H1 (cell line): ENCODE results near the gene TUBB2B. TPM values are rescaled to one million over a fixed set of nuclear protein-coding genes. Genes with fewer than 3 reads are reported as not detected.

Experiments
- CTCF ChIA-PET: fragments of 300-600 bp; sonication (Branson Sonifier 250); formaldehyde crosslinking; loops from one replicate; lab custom pipeline; 2021; ENCODE audit not compliant: partially characterized antibody; lab: Charles Lee
- POLR2A ChIA-PET: fragments of 300-600 bp; sonication (Branson Sonifier 250); formaldehyde crosslinking; loops from one replicate; lab custom pipeline; 2021; ENCODE audit warnings: inconsistent platforms; ENCODE audit not compliant: partially characterized antibody; lab: Charles Lee
- DNase-seq, 2 experiments: peaks; one replicate each; pipeline versions ENCODE4 v3.0.0 to v3.0.0-alpha.2; 2010 to 2022; ENCODE audit warnings: low spot score in 2 of 2, low read depth in 1 of 2, mixed read lengths in 1 of 2
- FAIRE-seq: peaks from 2 replicates; lab custom pipeline; 2011; peaks lifted over from hg19 to GRCh38; lab: Jason Lieb, UNC
- H2AFZ ChIP-seq: 2 replicates; pipeline ENCODE4 v1.8.1; 2012; ENCODE audit warnings: low read length, inconsistent platforms
- H2AK5ac ChIP-seq: 2 replicates; pipeline ENCODE4 v1.6.1; 2013; ENCODE audit warnings: low read depth, low read length
- H2BK120ac ChIP-seq: replicated peaks from 2 replicates; pipeline ENCODE3; 2013; ENCODE audit warnings: low read depth, low read length, inconsistent platforms
- H2BK12ac ChIP-seq: 2 replicates; pipeline ENCODE4 v1.6.1; 2013; ENCODE audit warnings: low read depth, low read length
- H2BK15ac ChIP-seq: 2 replicates; pipeline ENCODE4 v1.6.1; 2013; ENCODE audit warnings: low read length
- H2BK20ac ChIP-seq: 2 replicates; pipeline ENCODE4 v1.6.1; 2013; ENCODE audit warnings: low read length
- H2BK5ac ChIP-seq: 2 replicates; pipeline ENCODE4 v1.6.1; 2013; ENCODE audit warnings: low read depth, low read length
- H3K14ac ChIP-seq: 2 replicates; pipeline ENCODE4 v1.6.1; 2013; ENCODE audit warnings: inconsistent platforms; ENCODE audit not compliant: insufficient read length
- H3K18ac ChIP-seq: 2 replicates; pipeline ENCODE4 v1.6.1; 2013; ENCODE audit warnings: low read length; ENCODE audit errors: extremely low read depth
- H3K23ac ChIP-seq: 2 replicates; pipeline ENCODE4 v1.6.1; 2013; ENCODE audit warnings: inconsistent platforms; ENCODE audit not compliant: insufficient read length
- H3K23me2 ChIP-seq: 2 replicates; pipeline ENCODE4 v1.6.1; 2013; ENCODE audit warnings: low read depth, low read length
- H3K27ac ChIP-seq: 2 replicates; pipeline ENCODE4 v1.6.1; 2011; ENCODE audit warnings: low read depth, low read length, inconsistent platforms
- H3K27me3 ChIP-seq, 4 experiments: replicated peaks in 1 of 4; 1 replicate in 1 of 4; 2 replicates in 3 of 4; pipeline versions ENCODE4 v1.6.1 to v1.8.1; 2011 to 2013; ENCODE audit warnings: low read length in 3 of 4, mild to moderate bottlenecking in 3 of 4, inconsistent platforms in 2 of 4, mixed read lengths in 2 of 4, moderate library complexity in 1 of 4; ENCODE audit not compliant: control insufficient read depth in 3 of 4, insufficient read depth in 3 of 4; ENCODE audit errors: extremely low read depth in 1 of 4
- H3K36me3 ChIP-seq, 4 experiments: 2 replicates each; pipeline versions ENCODE4 v1.6.1 to v1.8.1; 2011 to 2013; ENCODE audit warnings: mild to moderate bottlenecking in 4 of 4, low read length in 3 of 4, moderate library complexity in 2 of 4, control low read depth in 1 of 4, inconsistent platforms in 1 of 4; ENCODE audit not compliant: insufficient read depth in 4 of 4, control insufficient read depth in 2 of 4
- H3K4ac ChIP-seq: replicated peaks from 2 replicates; pipeline ENCODE3; 2013; ENCODE audit warnings: low read length, low read depth, mixed read lengths, inconsistent platforms; ENCODE audit not compliant: insufficient read length
- H3K4me1 ChIP-seq, 4 experiments: replicated peaks in 1 of 4; 1 replicate in 1 of 4; 2 replicates in 3 of 4; pipeline versions ENCODE4 v1.6.1 to v1.8.1; 2011 to 2013; ENCODE audit warnings: low read length in 3 of 4, inconsistent platforms in 2 of 4, mixed read lengths in 1 of 4; ENCODE audit not compliant: insufficient read depth in 4 of 4, control insufficient read depth in 3 of 4
- H3K4me2 ChIP-seq, 2 experiments: 2 replicates each; pipeline versions ENCODE4 v1.6.1 to v1.8.1; 2011 to 2013; ENCODE audit warnings: low read depth in 2 of 2, low read length in 2 of 2, control low read depth in 1 of 2, inconsistent platforms in 1 of 2, mild to moderate bottlenecking in 1 of 2; ENCODE audit not compliant: insufficient read depth in 1 of 2
- H3K4me3 ChIP-seq, 4 experiments: fragments of 200-600, 300-600 bp in 1 of 4; sonication (generic), shearing (Covaris generic), sonication (Bioruptor Twin) in 1 of 4; 2 replicates each; pipeline versions ENCODE4 v1.5.1 to v1.8.1; 2011 to 2016; ENCODE audit warnings: low read length in 4 of 4, low read depth in 3 of 4, control low read depth in 2 of 4, inconsistent platforms in 2 of 4, mild to moderate bottlenecking in 2 of 4, mixed read lengths in 1 of 4, moderate library complexity in 1 of 4; ENCODE audit not compliant: insufficient read depth in 2 of 4; ENCODE audit errors: extremely low read depth in 1 of 4
- H3K56ac ChIP-seq: replicated peaks from 2 replicates; pipeline ENCODE3; 2013; ENCODE audit warnings: low read depth, mild to moderate bottlenecking, mixed read lengths, low read length, inconsistent platforms; ENCODE audit not compliant: insufficient read length
- H3K79me1 ChIP-seq: 2 replicates; pipeline ENCODE4 v1.6.1; 2013; ENCODE audit warnings: low read depth, low read length, control low read depth
- H3K79me2 ChIP-seq, 2 experiments: 2 replicates each; pipeline versions ENCODE4 v1.6.1 to v1.8.1; 2012 to 2013; ENCODE audit warnings: low read length in 2 of 2, mild to moderate bottlenecking in 2 of 2, inconsistent platforms in 1 of 2; ENCODE audit not compliant: insufficient read depth in 2 of 2, control insufficient read depth in 1 of 2
- H3K9ac ChIP-seq, 4 experiments: replicated peaks in 1 of 4; 1 replicate in 1 of 4; 2 replicates in 3 of 4; pipeline versions ENCODE4 v1.6.1 to v1.8.1; 2011 to 2013; ENCODE audit warnings: low read depth in 3 of 4, low read length in 3 of 4, control low read depth in 2 of 4, mild to moderate bottlenecking in 2 of 4, moderate library complexity in 2 of 4, inconsistent platforms in 1 of 4; ENCODE audit errors: extremely low read depth in 1 of 4
- H3K9me3 ChIP-seq, 2 experiments: 2 replicates each; pipeline versions ENCODE4 v1.6.1 to v1.8.1; 2012 to 2013; ENCODE audit warnings: mild to moderate bottlenecking in 2 of 2, moderate library complexity in 2 of 2, control low read depth in 1 of 2, inconsistent platforms in 1 of 2, low read depth in 1 of 2, low read length in 1 of 2, mixed read lengths in 1 of 2; ENCODE audit not compliant: insufficient read depth in 2 of 2
- H4K20me1 ChIP-seq, 2 experiments: replicated peaks in 1 of 2; 2 replicates each; pipeline versions ENCODE3 to v1.8.1; 2011 to 2013; ENCODE audit warnings: inconsistent platforms in 2 of 2, low read length in 2 of 2, mild to moderate bottlenecking in 1 of 2; ENCODE audit not compliant: insufficient read depth in 2 of 2, control insufficient read depth in 1 of 2
- H4K5ac ChIP-seq: 2 replicates; pipeline ENCODE4 v1.6.1; 2013; ENCODE audit warnings: low read length, low read depth, mixed read lengths, inconsistent platforms; ENCODE audit not compliant: insufficient read length
- H4K8ac ChIP-seq: 2 replicates; pipeline ENCODE4 v1.8.0; 2013; ENCODE audit warnings: mild to moderate bottlenecking, moderate library complexity, low read length, inconsistent platforms; ENCODE audit not compliant: insufficient read depth; ENCODE audit errors: extremely low read depth
- H4K91ac ChIP-seq: replicated peaks from 2 replicates; pipeline ENCODE3; 2013; ENCODE audit warnings: low read length, mixed read lengths, inconsistent platforms; ENCODE audit not compliant: insufficient read length
- BCL11A ChIP-seq, 2 experiments: IDR thresholded peaks; one replicate each; pipeline ENCODE4 v1.6.1; 2011; ENCODE audit warnings: low read depth in 2 of 2, low read length in 2 of 2, mild to moderate bottlenecking in 2 of 2
- EP300 ChIP-seq, 2 experiments: IDR thresholded peaks; 1 replicate in 1 of 2; 2 replicates in 1 of 2; pipeline ENCODE4 v1.6.1; 2011 to 2012; ENCODE audit warnings: low read depth in 2 of 2, low read length in 2 of 2, mild to moderate bottlenecking in 2 of 2, borderline replicate concordance in 1 of 2, inconsistent platforms in 1 of 2, moderate library complexity in 1 of 2
- KDM4A ChIP-seq: IDR thresholded peaks from one replicate; pipeline ENCODE4 v1.7.1; 2012; ENCODE audit warnings: low read depth, mild to moderate bottlenecking, moderate library complexity, low read length, inconsistent platforms; ENCODE audit not compliant: severe bottlenecking
- PHF8 ChIP-seq: fragments of 200-600 bp; sonication (generic); conservative IDR thresholded peaks from 2 replicates; pipeline ENCODE4 v1.7.1; 2012; ENCODE audit warnings: low read depth, mild to moderate bottlenecking, inconsistent platforms, low read length, moderate library complexity
- POLR2AphosphoS5 ChIP-seq: IDR thresholded peaks from 2 replicates; pipeline ENCODE4 v1.6.1; 2011; ENCODE audit warnings: low read depth, low read length
- RBBP5 ChIP-seq: IDR thresholded peaks from 2 replicates; pipeline ENCODE4 v1.7.1; 2012; ENCODE audit warnings: low read depth, mild to moderate bottlenecking, inconsistent platforms, low read length, moderate library complexity, borderline replicate concordance
- TAF1 ChIP-seq: IDR thresholded peaks from 2 replicates; pipeline ENCODE4 v1.6.1; 2011; ENCODE audit warnings: mild to moderate bottlenecking, low read depth, low read length
- TBP ChIP-seq: IDR thresholded peaks from 2 replicates; pipeline ENCODE4 v1.6.1; 2011; ENCODE audit warnings: low read depth, low read length, improper control_type of control experiment
- TEAD4 ChIP-seq: IDR thresholded peaks from 2 replicates; pipeline ENCODE4 v1.6.1; 2012; ENCODE audit warnings: low read depth, low read length, inconsistent platforms, mixed read lengths
- YY1 ChIP-seq: IDR thresholded peaks from 2 replicates; pipeline ENCODE4 v1.6.1; 2011; ENCODE audit warnings: low read depth, mild to moderate bottlenecking, low read length
- WGBS, 2 experiments: shearing (Covaris generic) in 1 of 2; methylation state at CpG; one replicate each; pipeline versions ENCODE4 v1.1.6 to v1.1.7; 2013 to 2015; ENCODE audit warnings: low lambda C conversion rate in 2 of 2, mixed read lengths in 2 of 2, inconsistent platforms in 1 of 2, low coverage in 1 of 2, missing lambda C conversion rate in 1 of 2; ENCODE audit not compliant: insufficient replicate concordance in 2 of 2, insufficient coverage in 1 of 2, insufficient read length in 1 of 2; ENCODE audit errors: extremely low coverage in 1 of 2, missing lambda C conversion rate in 1 of 2; 5-methylcytosine and 5-hydroxymethylcytosine counted together
- polyA plus RNA-seq, 7 experiments: library from polyadenylated mRNA; depleted of rRNA in 3 of 7; stranded (reverse) in 5 of 7; unstranded in 2 of 7; fragments of >200 nt in 5 of 7; fragments of 200-250 nt in 2 of 7; gene quantifications; 1 replicate in 5 of 7; 2 replicates in 1 of 7; 4 replicates in 1 of 7; pipeline versions ENCODE4 v1.2.1 to v1.2.3, GENCODE V29; 2011 to 2013; ENCODE audit warnings: missing spikeins in 2 of 7, mixed read lengths in 2 of 7
- total RNA-seq: library from RNA; stranded (reverse); fragmentation: NEBNext Ultra II Directional; extraction: Animal tissue kit (Norgen Biotek cat#: 25700); gene quantifications from 2 replicates; pipeline ENCODE4 v1.2.1, GENCODE V29; 2021

Gene TUBB2B
- total and polyA plus RNA-seq, 2 of the 8 experiments (the other 6 are each of a cell fraction or from before 2014, with no cell fraction given) = 612 to 722 TPM

DNA sequence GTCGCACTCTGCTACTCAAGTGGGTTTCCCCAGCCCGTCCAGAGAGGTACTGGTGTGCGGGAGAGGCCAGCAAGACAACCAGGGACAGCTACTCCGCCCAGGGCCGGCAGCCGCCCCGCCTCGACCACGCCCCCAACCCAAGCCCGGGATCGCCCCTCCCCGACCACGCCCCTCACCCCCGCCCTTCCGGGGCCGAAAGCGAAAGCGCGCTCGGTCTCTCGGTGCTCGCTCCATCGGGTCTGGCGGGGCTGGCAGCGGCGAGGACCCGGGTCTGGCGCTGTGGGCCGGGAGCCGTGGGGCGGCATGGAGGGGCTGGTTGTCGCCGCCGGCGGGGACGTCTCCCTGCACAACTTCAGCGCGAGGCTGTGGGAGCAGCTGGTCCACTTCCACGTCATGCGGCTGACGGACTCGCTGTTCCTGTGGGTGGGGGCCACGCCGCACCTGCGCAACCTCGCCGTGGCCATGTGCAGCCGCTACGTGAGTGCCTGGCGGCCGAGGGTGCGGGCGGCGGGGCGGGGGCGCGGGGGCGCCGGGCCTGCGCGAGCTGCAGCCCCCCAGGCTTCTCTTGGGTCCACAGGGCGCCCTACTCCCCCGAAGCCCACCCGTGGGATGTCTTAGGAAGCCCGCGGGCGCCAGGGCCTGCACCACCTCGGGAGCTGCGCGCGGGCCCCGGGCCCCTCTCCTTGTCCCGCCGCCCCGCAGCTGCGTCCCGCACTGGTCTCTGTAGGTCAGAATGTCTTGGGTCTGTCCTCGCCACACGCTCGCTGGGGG, 31.5 kb upstream of the TUBB2B start, which contains the start of gene PSMG4:
Gene PSMG4, plus strand, starts transcription at position 228 of the 771 bp plus-strand sequence. Its CDS starts 76 bp downstream, at position 304.
- POLR2A ChIA-PET = interaction anchor here (0.6 to 2.8 kb wide), 15 partner anchors 9 to 269 kb away, joined by 3 to 14 read pairs (median 4); partner anchors contain the start of gene TUBB2A
- TF ChIP-seq TBP (peak; percentile 68; the same call in 1 of the 2 replicates), RBBP5 (peak; percentile 82; the same call in 1 of the 2 replicates), TAF1 (peak; percentile 83), PHF8 (peak; percentile 51), KDM4A (peak; percentile 93), EP300 (IDR thresholded peaks at IDR 0.05; ENCODE audit: borderline replicate concordance in 1 of 2, low read depth in 2 of 2, low read length in 2 of 2) (no peak), YY1 (peak; percentile 69; the same call in 1 of the 2 replicates), BCL11A (IDR thresholded peaks at IDR 0.05; ENCODE audit: low read depth in 2 of 2, low read length in 2 of 2) (no peak), TEAD4 (no peak), POLR2AphosphoS5 (peak; percentile 50; the same call in 1 of the 2 replicates)

More for the DNA sequence above, 31.5 kb upstream of the TUBB2B start, which contains the start of gene PSMG4:
- Histone ChIP-seq H3K27me3 (no peaks in the 10 kb centered on the region), H3K4me3 (peak within 1 kb of the TSS; percentile 84 to 93 (median 91)), H2AFZ (no peak within 1 kb of the TSS), H3K23me2 (peaks cover 7% of the 10 kb centered on the region; the same call in 1 of the 2 replicates), H2BK5ac (peak within 1 kb of the TSS; percentile 79), H2AK5ac (no peak within 1 kb of the TSS; the same call in 1 of the 2 replicates), H4K91ac (peak within 1 kb of the TSS; percentile 50), H3K9ac (peak within 1 kb of the TSS; percentile 0 to 74 (median 60)), H2BK20ac (no peak within 1 kb of the TSS), H3K4ac (peak within 1 kb of the TSS; percentile 96), H3K56ac (peak within 1 kb of the TSS; percentile 43), H2BK12ac (peak within 1 kb of the TSS; percentile 72; the same call in 1 of the 2 replicates), H3K27ac (no peak within 1 kb of the TSS), H3K23ac (no peak within 1 kb of the TSS), H3K9me3 (peaks cover 0 to under 1% of the 10 kb centered on the region in 2 experiments; a peak in 1 of 4 replicates), H4K5ac (peak within 1 kb of the TSS; percentile 93), H3K79me1 (peaks cover 18% of the 10 kb centered on the region), H3K18ac (peak within 1 kb of the TSS; percentile 95), H2BK120ac (no peak within 1 kb of the TSS), H4K8ac (no peak within 1 kb of the TSS; the same call in 1 of the 2 replicates), H3K4me1 (peaks cover 3 to 9% (median 7%) of the 10 kb centered on the region in 4 experiments; a peak in 4 of 7 replicates), H3K14ac (no peak within 1 kb of the TSS), H3K4me2 (peak within 1 kb of the TSS; percentile 68 to 80), H4K20me1 (peaks cover 9 to 23% of the 10 kb centered on the region in 2 experiments), H3K79me2 (peaks cover 8 to 47% of the 10 kb centered on the region in 2 experiments; a peak in 3 of 4 replicates), H2BK15ac (no peak within 1 kb of the TSS), H3K36me3 (peaks cover 3 to 11% (median 7%) of the 10 kb centered on the region in 4 experiments; a peak in 7 of 8 replicates)
- WGBS, 2 experiments = 1% methylated on average over 38 of the region's 80 CpGs; no CpG with 5 or more reads in 1 of the 2 experiments
- FAIRE-seq (no peak), DNase-seq (peak in 1 of 2 experiments; percentile 99)
- CTCF ChIA-PET = interaction anchor here (0.5 to 3.2 kb wide), 11 partner anchors 7 to 178 kb away, joined by 3 to 12 read pairs (median 4); no protein-coding TSS in a partner anchor
